Upper lobe of left lung (tissue), 6 donors: ENCODE data around the gene TXNRD2. TPM values are rescaled to one million over a fixed set of nuclear protein-coding genes. Genes with fewer than 3 reads are reported as not detected.

Source experiments
- ATAC-seq, 2 donors: fragments of 200-7000 bp; cut with Tn5 transposase; one replicate each; pipeline ENCODE4 v1.9.1; 2022; ENCODE audit warnings: mild to moderate bottlenecking in 2 of 2, moderate library complexity in 2 of 2; ENCODE audit not compliant: low FRiP score in 2 of 2
- DNase-seq, 2 donors: peaks; one replicate each; pipeline ENCODE4 v3.0.0-alpha.2; 2019 to 2020
- H3K27ac ChIP-seq, 4 donors: fragments of 200-600 bp; sonication (generic); one replicate each; pipeline ENCODE4 v1.5.1; 2016 to 2019
- H3K27me3 ChIP-seq, 4 donors: fragments of 200-600 bp; sonication (generic); one replicate each; pipeline ENCODE4 v1.5.1; 2017 to 2019
- H3K36me3 ChIP-seq, 4 donors: fragments of 200-600 bp; sonication (generic); one replicate each; pipeline ENCODE4 v1.5.1; 2016 to 2019
- H3K4me1 ChIP-seq, 4 donors: fragments of 200-600 bp; sonication (generic); one replicate each; pipeline ENCODE4 v1.5.1; 2018 to 2019
- H3K4me3 ChIP-seq, 4 donors: fragments of 200-600 bp; sonication (generic); one replicate each; pipeline ENCODE4 v1.5.1; 2017 to 2019; ENCODE audit warnings: mild to moderate bottlenecking in 2 of 4, moderate library complexity in 1 of 4
- H3K9me3 ChIP-seq, 4 donors: fragments of 200-600 bp; sonication (generic); one replicate each; pipeline ENCODE4 v1.5.1; 2018 to 2019
- EP300 ChIP-seq, 4 donors: sonication (generic); formaldehyde crosslinking; IDR thresholded peaks; one replicate each; pipeline ENCODE4 v1.5.1; 2017; ENCODE audit warnings: antibody characterized with exemption in 4 of 4, control low read depth in 2 of 4
- POLR2A ChIP-seq, 4 donors: fragments of 450-650 bp; IDR thresholded peaks; one replicate each; pipeline ENCODE4 v1.5.1; 2016 to 2017; ENCODE audit warnings: antibody characterized with exemption in 4 of 4, mild to moderate bottlenecking in 2 of 4
- POLR2AphosphoS5 ChIP-seq, 2 donors: sonication (generic); formaldehyde crosslinking; IDR thresholded peaks; one replicate each; pipeline ENCODE4 v1.5.1; 2017; ENCODE audit warnings: antibody characterized with exemption in 2 of 2
- WGBS, 2 donors: methylation state at CpG; one replicate each; pipeline ENCODE4 v1.1.5; 2017 to 2018; 5-methylcytosine and 5-hydroxymethylcytosine counted together
- total RNA-seq, 6 donors: library from RNA; depleted of rRNA in 4 of 6; stranded (reverse); fragments of >200 nt in 4 of 6; gene quantifications; one replicate each; pipeline versions ENCODE4 v1.1.0 to v1.2.1, GENCODE V29; 2016 to 2021
- TF ChIP-seq, protein P1 (sequence below), 6 experiments: fragments of 450-650 bp in 4 of 6; fragments of 200-600 bp in 2 of 6; sonication (generic) in 2 of 6; IDR thresholded peaks; one replicate each; pipeline ENCODE4 v1.5.1; 2016 to 2019; ENCODE audit warnings: antibody characterized with exemption in 6 of 6
- donor health status: DM: no; HTN: no; CAD: no; lungs with moderate emphysema.
- donor health status: DM: no; HTN: yes; CAD: no; lungs with severe emphysema.

The TXNRD2 gene
- total RNA-seq, 6 donors from 2014 or later: 29.6 to 78.6 (median 49.3) TPM

DNA sequence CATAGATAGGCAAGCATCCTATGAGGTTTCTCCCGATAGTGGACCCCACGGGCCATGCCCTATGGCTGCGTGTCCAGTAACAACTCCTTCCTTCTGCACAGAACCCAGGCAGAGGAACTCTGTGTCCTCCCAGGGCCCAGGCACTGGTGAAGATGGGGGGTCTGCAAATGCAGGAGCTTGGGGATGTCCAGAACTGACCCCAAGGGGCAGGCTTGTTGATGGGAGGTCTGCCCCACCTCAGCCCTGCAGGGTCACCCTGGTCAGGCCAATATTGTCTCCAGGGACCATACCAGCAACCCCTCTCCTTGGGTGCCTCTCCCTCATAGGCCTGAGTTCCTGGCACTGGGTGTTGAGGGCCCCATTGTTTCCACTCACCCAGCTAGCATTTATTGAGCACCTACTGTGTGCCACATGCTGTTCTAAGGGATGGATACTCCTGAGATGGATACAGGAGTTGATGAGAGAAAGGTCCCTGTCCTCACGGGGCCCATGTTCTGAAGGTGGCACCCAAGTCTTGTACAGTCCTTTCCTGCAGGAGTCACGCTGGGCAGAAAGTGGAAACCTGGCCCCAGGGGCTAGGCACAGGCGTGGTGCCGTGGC lies 26.3 kb upstream of the TXNRD2 start:
- TF ChIP-seq POLR2AphosphoS5 (IDR thresholded peaks at IDR 0.05): no peak
- TF ChIP-seq, protein P1, sequence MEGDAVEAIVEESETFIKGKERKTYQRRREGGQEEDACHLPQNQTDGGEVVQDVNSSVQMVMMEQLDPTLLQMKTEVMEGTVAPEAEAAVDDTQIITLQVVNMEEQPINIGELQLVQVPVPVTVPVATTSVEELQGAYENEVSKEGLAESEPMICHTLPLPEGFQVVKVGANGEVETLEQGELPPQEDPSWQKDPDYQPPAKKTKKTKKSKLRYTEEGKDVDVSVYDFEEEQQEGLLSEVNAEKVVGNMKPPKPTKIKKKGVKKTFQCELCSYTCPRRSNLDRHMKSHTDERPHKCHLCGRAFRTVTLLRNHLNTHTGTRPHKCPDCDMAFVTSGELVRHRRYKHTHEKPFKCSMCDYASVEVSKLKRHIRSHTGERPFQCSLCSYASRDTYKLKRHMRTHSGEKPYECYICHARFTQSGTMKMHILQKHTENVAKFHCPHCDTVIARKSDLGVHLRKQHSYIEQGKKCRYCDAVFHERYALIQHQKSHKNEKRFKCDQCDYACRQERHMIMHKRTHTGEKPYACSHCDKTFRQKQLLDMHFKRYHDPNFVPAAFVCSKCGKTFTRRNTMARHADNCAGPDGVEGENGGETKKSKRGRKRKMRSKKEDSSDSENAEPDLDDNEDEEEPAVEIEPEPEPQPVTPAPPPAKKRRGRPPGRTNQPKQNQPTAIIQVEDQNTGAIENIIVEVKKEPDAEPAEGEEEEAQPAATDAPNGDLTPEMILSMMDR (IDR thresholded peaks at IDR 0.05): no peak
- H3K9me3 ChIP-seq: no peaks in the 10 kb centered on the region
- H3K27me3 ChIP-seq: no peaks in the 10 kb centered on the region
- ATAC-seq: no peak
- no peak for DNase-seq
- H3K27ac ChIP-seq: no peak overlapping the region
- H3K36me3 ChIP-seq: peaks cover 5 to 74% (median 40%) of the 10 kb centered on the region in 4 donors
- 93 to 96% methylated on average over 6 to 7 of the region's 7 CpGs for WGBS, 2 donors
- peaks cover 9 to 29% (median 21%) of the 10 kb centered on the region in 4 donors for H3K4me1 ChIP-seq
- no peak overlapping the region for H3K4me3 ChIP-seq

DNA sequence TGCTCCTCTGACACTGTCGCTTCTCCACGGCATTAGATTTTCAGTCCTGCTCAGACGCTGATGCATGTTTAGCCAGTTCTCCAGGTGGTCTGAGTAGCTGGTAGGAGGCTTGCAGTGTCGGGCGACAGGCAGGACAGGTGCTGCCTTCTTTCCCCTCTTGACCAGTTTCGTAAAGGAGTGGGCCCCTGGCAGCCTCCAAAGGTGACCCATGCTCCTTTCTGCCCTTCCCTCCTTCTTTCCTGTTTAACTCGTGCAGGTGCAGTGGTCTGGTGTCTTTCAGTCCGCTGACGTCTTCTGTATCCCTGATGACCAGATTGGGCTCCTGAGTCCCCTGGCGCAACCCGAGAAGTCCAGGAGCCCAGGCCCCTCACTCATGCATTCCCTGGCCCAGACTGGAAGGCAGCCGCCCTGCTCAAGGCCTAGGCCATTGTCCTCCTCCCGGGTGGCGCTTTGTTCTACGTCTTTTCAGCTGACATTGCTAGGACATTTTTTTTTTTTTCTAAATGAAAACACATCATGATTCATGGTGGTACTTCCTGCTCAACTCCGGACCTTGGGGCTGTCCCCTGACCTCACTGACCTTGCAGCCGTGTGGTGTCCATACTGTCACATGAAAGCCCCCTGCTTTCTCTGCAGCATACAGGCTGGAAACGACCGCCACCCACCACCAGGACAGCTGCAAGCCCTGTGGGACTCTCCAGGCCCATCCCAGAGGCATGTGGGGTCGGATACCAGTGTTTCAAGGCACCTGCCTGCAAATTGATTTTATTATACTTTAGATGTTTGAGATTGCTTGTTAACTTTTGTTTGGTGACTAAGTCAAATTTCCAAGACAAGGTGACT lies 25.5 kb upstream of the TXNRD2 start:
- Histone ChIP-seq H3K4me3 (no peak overlapping the region), H3K27ac (no peak overlapping the region), H3K4me1 (peaks cover 12 to 35% (median 26%) of the 10 kb centered on the region in 4 donors), H3K27me3 (no peaks in the 10 kb centered on the region), H3K9me3 (no peaks in the 10 kb centered on the region), H3K36me3 (peaks cover 5 to 66% (median 37%) of the 10 kb centered on the region in 4 donors)
- no peak for TF ChIP-seq POLR2AphosphoS5 (IDR thresholded peaks at IDR 0.05)
- no peak for TF ChIP-seq POLR2A (IDR thresholded peaks at IDR 0.05)
- TF ChIP-seq EP300 (IDR thresholded peaks at IDR 0.05): no peak
- TF ChIP-seq, protein P1 (IDR thresholded peaks at IDR 0.05): no peak
- WGBS, 2 donors: 77 to 82% methylated on average over 19 to 20 of the region's 20 CpGs
- ATAC-seq (no peak), DNase-seq (no peak)

DNA sequence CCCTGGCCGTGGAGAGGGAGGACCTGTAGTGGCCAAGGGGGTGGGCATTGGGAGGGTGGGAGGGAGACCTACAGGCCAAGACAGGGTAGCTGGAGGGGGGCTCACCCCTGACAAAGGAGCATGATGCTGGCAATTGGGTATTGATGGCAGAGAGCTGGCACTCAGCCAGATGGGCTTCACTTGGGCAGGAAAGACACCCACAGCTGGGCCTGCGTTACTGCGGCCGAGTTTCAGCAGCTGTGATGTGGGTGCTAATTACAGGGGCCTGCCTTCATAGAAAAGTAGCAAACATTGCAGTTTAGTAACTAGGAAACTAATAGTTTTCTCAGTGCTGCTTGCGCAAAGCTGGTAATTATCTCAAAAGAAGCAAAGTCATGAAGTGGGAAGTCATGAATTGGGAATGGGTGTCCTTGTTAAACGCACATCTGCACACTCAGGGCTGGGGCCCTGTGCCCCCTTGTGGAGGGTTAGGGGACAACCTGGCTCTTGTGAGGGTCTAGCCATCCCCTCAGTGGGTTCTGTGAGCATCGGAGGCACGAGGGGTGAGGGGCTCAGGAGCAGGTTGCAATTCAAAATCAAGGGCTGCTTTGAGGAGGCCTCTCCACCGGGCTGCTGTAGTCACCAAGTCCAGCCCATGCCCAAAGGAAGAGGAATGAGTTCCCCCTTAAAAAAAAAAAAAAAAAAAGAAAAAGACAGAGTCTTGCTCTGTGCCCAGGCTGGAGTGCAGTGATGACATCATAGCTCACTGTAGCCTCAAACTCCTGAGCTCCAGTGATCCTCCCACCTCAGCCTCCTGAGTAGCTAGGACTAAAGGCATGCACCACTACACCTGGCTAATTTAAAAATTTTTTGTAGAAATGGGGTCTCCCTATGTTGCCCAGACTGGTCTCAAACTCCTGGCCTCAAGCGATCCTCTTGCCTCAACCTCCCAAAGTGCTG lies 24.4 kb upstream of the TXNRD2 start:
- Histone ChIP-seq H3K9me3 (no peaks in the 10 kb centered on the region), H3K4me1 (peaks cover 8 to 35% (median 19%) of the 10 kb centered on the region in 4 donors), H3K4me3 (no peak overlapping the region), H3K27ac (no peak overlapping the region), H3K36me3 (peaks cover 5 to 57% (median 35%) of the 10 kb centered on the region in 4 donors), H3K27me3 (no peaks in the 10 kb centered on the region)
- TF ChIP-seq, protein P1 (IDR thresholded peaks at IDR 0.05): no peak
- ATAC-seq (no peak), DNase-seq (no peak)
- WGBS, 2 donors: 69 to 82% methylated on average over 10 of the region's 10 CpGs

DNA sequence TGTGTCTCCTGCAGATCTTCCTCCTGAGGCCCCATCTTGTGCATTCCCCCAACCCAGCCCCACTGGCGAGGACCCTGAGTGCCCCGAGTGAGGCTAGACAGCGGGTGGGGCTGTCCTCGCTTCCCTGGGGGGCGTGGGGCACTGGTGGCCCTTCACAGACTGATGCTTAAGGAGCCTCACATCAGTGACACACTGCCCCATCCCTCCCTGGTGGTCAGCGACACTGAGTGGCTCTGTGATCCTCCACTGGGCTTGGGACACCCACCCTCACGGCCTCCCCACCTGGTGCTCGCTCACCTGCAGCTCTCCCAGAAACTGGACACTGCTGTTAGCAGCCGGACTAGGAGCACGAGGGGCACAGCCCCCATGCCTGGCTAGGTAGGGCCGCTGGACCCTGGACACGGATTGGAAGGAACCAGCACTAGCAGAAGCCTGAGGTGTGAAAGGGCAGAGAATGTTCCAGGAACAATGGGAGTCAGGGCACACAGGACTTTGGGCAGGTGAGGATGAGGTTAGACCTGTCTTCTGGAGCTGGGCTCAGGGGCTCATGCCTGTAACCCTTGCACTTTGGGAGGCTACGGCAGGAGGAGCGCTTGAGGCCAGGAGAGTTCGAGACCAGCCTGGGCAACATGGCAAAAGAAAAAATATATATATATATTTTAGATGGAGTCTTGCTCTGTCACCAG lies 23.2 kb upstream of the TXNRD2 start:
- H3K27ac ChIP-seq: no peak overlapping the region
- H3K27me3 ChIP-seq: no peaks in the 10 kb centered on the region
- TF ChIP-seq, protein P1 (IDR thresholded peaks at IDR 0.05): no peak
- no peak for TF ChIP-seq EP300 (IDR thresholded peaks at IDR 0.05)
- no peak for TF ChIP-seq POLR2A (IDR thresholded peaks at IDR 0.05)
- TF ChIP-seq POLR2AphosphoS5 (IDR thresholded peaks at IDR 0.05): no peak
- H3K4me1 ChIP-seq: peaks cover 5 to 34% (median 17%) of the 10 kb centered on the region in 4 donors
- no peak overlapping the region for H3K4me3 ChIP-seq
- peaks cover 5 to 53% (median 33%) of the 10 kb centered on the region in 4 donors for H3K36me3 ChIP-seq
- no peaks in the 10 kb centered on the region for H3K9me3 ChIP-seq
- no peak for ATAC-seq
- no peak for DNase-seq
- WGBS, 2 donors: 95 to 98% methylated on average over 9 to 15 of the region's 15 CpGs
